ENCODE measurements around the gene PKHD1.
A peak's percentile ranks its signal among the peaks of the same experiment; 100 is the strongest.

The PKHD1 gene

GRCh38 chr6:51684038-51684437 lies 403.4 kb downstream of the PKHD1 start (continued):
- no peak for TF ChIP-seq TSHZ2 (CRISPR knock-in tag; IDR thresholded peaks at IDR 0.05)
- no peak for TF ChIP-seq ZFP3 (CRISPR knock-in tag; IDR thresholded peaks at IDR 0.05)
- no peak for TF ChIP-seq GLIS3 (CRISPR knock-in tag; IDR thresholded peaks at IDR 0.05)
- TF ChIP-seq ZNF8 (CRISPR knock-in tag; IDR thresholded peaks at IDR 0.05), result no peak
- no peak for TF ChIP-seq CSRNP3 (CRISPR knock-in tag; IDR thresholded peaks at IDR 0.05)
- TF ChIP-seq RARB (CRISPR knock-in tag; IDR thresholded peaks at IDR 0.05), result no peak
- no peak for TF ChIP-seq TCF4 (CRISPR knock-in tag; IDR thresholded peaks at IDR 0.05; ENCODE audit: borderline replicate concordance)

GRCh38 chr6:51678905-51679620 lies 408.4 kb downstream of the PKHD1 start:
- TF ChIP-seq ZC3H10 (CRISPR knock-in tag; IDR thresholded peaks at IDR 0.05), result no peak
- TF ChIP-seq ZFP30 (CRISPR knock-in tag; IDR thresholded peaks at IDR 0.05), result no peak
- TF ChIP-seq ZNF565 (CRISPR knock-in tag; conservative IDR thresholded peaks at IDR 0.05; ENCODE audit: low read depth), result no peak
- TF ChIP-seq OSR1 (CRISPR knock-in tag; IDR thresholded peaks at IDR 0.05), result no peak
- TF ChIP-seq ZNF70 (CRISPR knock-in tag; IDR thresholded peaks at IDR 0.05), result 0 out of 2 replicates have a peak, but pooled peaks have one; percentile 8
- no peak for TF ChIP-seq CSDC2 (CRISPR knock-in tag; IDR thresholded peaks at IDR 0.05)
- peak; percentile 56; the same call in 1 of the 2 replicates for TF ChIP-seq ISL1 (CRISPR knock-in tag; IDR thresholded peaks at IDR 0.05)
- TF ChIP-seq ZNF8 (CRISPR knock-in tag; IDR thresholded peaks at IDR 0.05), result 0 out of 2 replicates have a peak, but pooled peaks have one; percentile 27
- TF ChIP-seq ZFP3 (CRISPR knock-in tag; IDR thresholded peaks at IDR 0.05), result no peak
- TF ChIP-seq POU6F1 (CRISPR knock-in tag; IDR thresholded peaks at IDR 0.05; ENCODE audit: borderline replicate concordance, low read depth), result no peak
- TF ChIP-seq TCF4 (CRISPR knock-in tag; IDR thresholded peaks at IDR 0.05; ENCODE audit: borderline replicate concordance), result no peak; the same call in 1 of the 2 replicates
- TF ChIP-seq, protein P1, sequence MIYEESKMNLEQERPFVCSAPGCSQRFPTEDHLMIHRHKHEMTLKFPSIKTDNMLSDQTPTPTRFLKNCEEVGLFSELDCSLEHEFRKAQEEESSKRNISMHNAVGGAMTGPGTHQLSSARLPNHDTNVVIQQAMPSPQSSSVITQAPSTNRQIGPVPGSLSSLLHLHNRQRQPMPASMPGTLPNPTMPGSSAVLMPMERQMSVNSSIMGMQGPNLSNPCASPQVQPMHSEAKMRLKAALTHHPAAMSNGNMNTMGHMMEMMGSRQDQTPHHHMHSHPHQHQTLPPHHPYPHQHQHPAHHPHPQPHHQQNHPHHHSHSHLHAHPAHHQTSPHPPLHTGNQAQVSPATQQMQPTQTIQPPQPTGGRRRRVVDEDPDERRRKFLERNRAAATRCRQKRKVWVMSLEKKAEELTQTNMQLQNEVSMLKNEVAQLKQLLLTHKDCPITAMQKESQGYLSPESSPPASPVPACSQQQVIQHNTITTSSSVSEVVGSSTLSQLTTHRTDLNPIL (CRISPR knock-in tag; IDR thresholded peaks at IDR 0.05; ENCODE audit: low read depth), result no peak
- TF ChIP-seq CSRNP3 (CRISPR knock-in tag; IDR thresholded peaks at IDR 0.05), result no peak
- TF ChIP-seq TSHZ2 (CRISPR knock-in tag; IDR thresholded peaks at IDR 0.05), result peak; percentile 84
- peak; percentile 59; the same call in 2 of the 3 replicates for ATAC-seq

- no peak for ATAC-seq
- TF ChIP-seq TSHZ2 (CRISPR knock-in tag; IDR thresholded peaks at IDR 0.05), result no peak
- TF ChIP-seq ZFP30 (CRISPR knock-in tag; IDR thresholded peaks at IDR 0.05), result no peak
- TF ChIP-seq BACH2 (CRISPR knock-in tag; IDR thresholded peaks at IDR 0.05; ENCODE audit: borderline replicate concordance), result no peak
- no peak for TF ChIP-seq ZFP3 (CRISPR knock-in tag; IDR thresholded peaks at IDR 0.05)
- TF ChIP-seq TOX (CRISPR knock-in tag; IDR thresholded peaks at IDR 0.05; ENCODE audit: borderline replicate concordance), result no peak
- no peak for TF ChIP-seq ZC3H10 (CRISPR knock-in tag; IDR thresholded peaks at IDR 0.05)
- TF ChIP-seq ZNF8 (CRISPR knock-in tag; IDR thresholded peaks at IDR 0.05), result no peak
- TF ChIP-seq, protein P1 (CRISPR knock-in tag; IDR thresholded peaks at IDR 0.05; ENCODE audit: low read depth), result no peak
- TF ChIP-seq CSDC2 (CRISPR knock-in tag; IDR thresholded peaks at IDR 0.05), result no peak
These were observed 409.1 kb downstream of the PKHD1 start for GRCh38 chr6:51678274-51678673.
